Tibial nerve (tissue), 4 donors: Measurements from ENCODE around the gene ADAMTSL1.

Experiments used
- EP300 ChIP-seq, 2 donors: sonication (generic); formaldehyde crosslinking; IDR thresholded peaks; one replicate each; pipeline ENCODE4 v1.6.1; 2017; ENCODE audit warnings: antibody characterized with exemption in 2 of 2, mild to moderate bottlenecking in 1 of 2
- TF ChIP-seq, protein P1 (sequence below), 5 experiments: fragments of 200-600 bp in 3 of 5; fragments of 450-650 bp in 2 of 5; sonication (generic) in 3 of 5; IDR thresholded peaks; one replicate each; pipeline ENCODE4 v1.5.1; 2016 to 2019; ENCODE audit warnings: antibody characterized with exemption in 5 of 5, mild to moderate bottlenecking in 3 of 5, moderate library complexity in 2 of 5

DNA sequence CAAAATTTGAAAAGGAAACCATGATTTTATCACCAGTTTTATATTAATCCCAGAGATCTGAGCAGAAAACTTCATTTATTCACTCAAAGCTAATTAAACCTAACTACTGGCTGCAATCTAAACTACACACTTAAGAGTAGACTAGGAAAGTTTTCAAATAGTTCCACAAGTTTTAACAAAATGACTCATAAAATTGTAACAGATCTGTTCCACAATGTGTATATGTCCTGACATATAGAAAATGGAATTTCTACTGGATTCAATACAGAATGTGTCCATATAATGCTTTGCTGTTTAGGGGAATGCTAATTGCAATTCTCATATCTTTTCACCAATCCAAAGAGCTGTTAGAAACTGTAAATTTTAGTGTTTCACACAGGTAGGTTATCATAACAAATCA is 40.3 kb upstream of the ADAMTSL1 start:
- TF ChIP-seq, protein P1, sequence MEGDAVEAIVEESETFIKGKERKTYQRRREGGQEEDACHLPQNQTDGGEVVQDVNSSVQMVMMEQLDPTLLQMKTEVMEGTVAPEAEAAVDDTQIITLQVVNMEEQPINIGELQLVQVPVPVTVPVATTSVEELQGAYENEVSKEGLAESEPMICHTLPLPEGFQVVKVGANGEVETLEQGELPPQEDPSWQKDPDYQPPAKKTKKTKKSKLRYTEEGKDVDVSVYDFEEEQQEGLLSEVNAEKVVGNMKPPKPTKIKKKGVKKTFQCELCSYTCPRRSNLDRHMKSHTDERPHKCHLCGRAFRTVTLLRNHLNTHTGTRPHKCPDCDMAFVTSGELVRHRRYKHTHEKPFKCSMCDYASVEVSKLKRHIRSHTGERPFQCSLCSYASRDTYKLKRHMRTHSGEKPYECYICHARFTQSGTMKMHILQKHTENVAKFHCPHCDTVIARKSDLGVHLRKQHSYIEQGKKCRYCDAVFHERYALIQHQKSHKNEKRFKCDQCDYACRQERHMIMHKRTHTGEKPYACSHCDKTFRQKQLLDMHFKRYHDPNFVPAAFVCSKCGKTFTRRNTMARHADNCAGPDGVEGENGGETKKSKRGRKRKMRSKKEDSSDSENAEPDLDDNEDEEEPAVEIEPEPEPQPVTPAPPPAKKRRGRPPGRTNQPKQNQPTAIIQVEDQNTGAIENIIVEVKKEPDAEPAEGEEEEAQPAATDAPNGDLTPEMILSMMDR (IDR thresholded peaks at IDR 0.05) = no peak
- no peak for TF ChIP-seq EP300 (IDR thresholded peaks at IDR 0.05)
